Tibial nerve (tissue), 4 donors: ENCODE results near the gene ARFGAP1. TPM values are rescaled to one million over a fixed set of nuclear protein-coding genes. Genes with fewer than 3 reads are reported as not detected.

Experiments used
- DNase-seq, 2 donors: peaks; one replicate each; pipeline ENCODE4 v3.0.0-alpha.2; 2019; ENCODE audit warnings: low spot score in 2 of 2
- H3K27ac ChIP-seq, 4 donors: fragments of 200-600 bp; sonication (generic) in 3 of 4; one replicate each; pipeline ENCODE4 v1.5.1; 2017 to 2019; ENCODE audit warnings: mild to moderate bottlenecking in 1 of 4
- H3K27me3 ChIP-seq, 2 donors: fragments of 200-600 bp; sonication (generic) in 1 of 2; one replicate each; pipeline versions ENCODE4 v1.5.1 to v1.6.0; 2017 to 2019
- H3K36me3 ChIP-seq, 3 donors: fragments of 200-600 bp; sonication (generic); one replicate each; pipeline ENCODE4 v1.5.1; 2018 to 2019
- H3K4me1 ChIP-seq, 4 donors: fragments of 200-600 bp; sonication (generic) in 3 of 4; one replicate each; pipeline ENCODE4 v1.5.1; 2017 to 2019
- H3K4me3 ChIP-seq, 4 donors: fragments of 200-600 bp; sonication (generic) in 3 of 4; one replicate each; pipeline ENCODE4 v1.5.1; 2017 to 2019; ENCODE audit warnings: mild to moderate bottlenecking in 1 of 4, moderate library complexity in 1 of 4
- H3K9me3 ChIP-seq, 4 donors: fragments of 200-600 bp; sonication (generic) in 3 of 4; one replicate each; pipeline ENCODE4 v1.5.1; 2017 to 2019
- EP300 ChIP-seq, 2 donors: sonication (generic); formaldehyde crosslinking; IDR thresholded peaks; one replicate each; pipeline ENCODE4 v1.6.1; 2017; ENCODE audit warnings: antibody characterized with exemption in 2 of 2, mild to moderate bottlenecking in 1 of 2
- POLR2A ChIP-seq, 2 donors: fragments of 450-650 bp; IDR thresholded peaks; one replicate each; pipeline ENCODE4 v1.6.1; 2017; ENCODE audit warnings: antibody characterized with exemption in 2 of 2, mild to moderate bottlenecking in 2 of 2, moderate library complexity in 2 of 2
- WGBS, 2 donors: methylation state at CpG; one replicate each; pipeline ENCODE4 v1.1.5; 2018; 5-methylcytosine and 5-hydroxymethylcytosine counted together
- total RNA-seq, 4 donors: library from RNA; depleted of rRNA; stranded (reverse); fragments of >200 nt; gene quantifications; one replicate each; pipeline ENCODE4 v1.1.0, GENCODE V29; 2016
- TF ChIP-seq, protein P1 (sequence below), 5 experiments: fragments of 200-600 bp in 3 of 5; fragments of 450-650 bp in 2 of 5; sonication (generic) in 3 of 5; IDR thresholded peaks; one replicate each; pipeline ENCODE4 v1.5.1; 2016 to 2019; ENCODE audit warnings: antibody characterized with exemption in 5 of 5, mild to moderate bottlenecking in 3 of 5, moderate library complexity in 2 of 5

Gene ARFGAP1
- total RNA-seq, 4 donors from 2014 or later: 55.3 to 124 (median 68.6) TPM

DNA sequence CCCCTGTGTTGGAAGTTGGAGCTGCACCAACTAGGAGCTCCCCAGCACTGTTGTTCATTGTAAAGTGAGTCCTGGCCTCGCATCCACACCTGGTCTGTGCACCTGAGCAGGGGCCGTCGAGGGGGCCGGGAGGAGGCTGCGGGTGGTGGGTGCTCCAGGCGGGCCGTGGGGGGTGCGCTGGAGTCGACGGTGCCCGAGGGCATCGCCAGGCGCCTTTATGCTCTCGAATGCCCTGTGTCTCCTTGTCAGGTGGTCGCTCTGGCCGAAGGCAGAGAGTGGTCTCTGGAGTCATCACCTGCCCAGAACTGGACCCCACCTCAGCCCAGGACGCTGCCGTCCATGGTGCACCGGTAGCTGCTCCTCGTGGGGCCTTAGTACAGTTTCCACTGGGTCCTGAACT is 4.3 kb downstream of the ARFGAP1 start:
- peaks cover 0 to 66% (median 11%) of the 10 kb centered on the region in 3 donors for H3K36me3 ChIP-seq
- H3K9me3 ChIP-seq: no peaks in the 10 kb centered on the region
- H3K4me3 ChIP-seq: no peak overlapping the region
- 87 to 89% methylated on average over 20 of the region's 20 CpGs for WGBS, 2 donors
- H3K27ac ChIP-seq: no peak overlapping the region
- no peak for DNase-seq
- peaks cover 0 to 30% (median 17%) of the 10 kb centered on the region in 4 donors for H3K4me1 ChIP-seq
- TF ChIP-seq POLR2A (IDR thresholded peaks at IDR 0.05) (no peak), EP300 (IDR thresholded peaks at IDR 0.05) (no peak)
- TF ChIP-seq, protein P1, sequence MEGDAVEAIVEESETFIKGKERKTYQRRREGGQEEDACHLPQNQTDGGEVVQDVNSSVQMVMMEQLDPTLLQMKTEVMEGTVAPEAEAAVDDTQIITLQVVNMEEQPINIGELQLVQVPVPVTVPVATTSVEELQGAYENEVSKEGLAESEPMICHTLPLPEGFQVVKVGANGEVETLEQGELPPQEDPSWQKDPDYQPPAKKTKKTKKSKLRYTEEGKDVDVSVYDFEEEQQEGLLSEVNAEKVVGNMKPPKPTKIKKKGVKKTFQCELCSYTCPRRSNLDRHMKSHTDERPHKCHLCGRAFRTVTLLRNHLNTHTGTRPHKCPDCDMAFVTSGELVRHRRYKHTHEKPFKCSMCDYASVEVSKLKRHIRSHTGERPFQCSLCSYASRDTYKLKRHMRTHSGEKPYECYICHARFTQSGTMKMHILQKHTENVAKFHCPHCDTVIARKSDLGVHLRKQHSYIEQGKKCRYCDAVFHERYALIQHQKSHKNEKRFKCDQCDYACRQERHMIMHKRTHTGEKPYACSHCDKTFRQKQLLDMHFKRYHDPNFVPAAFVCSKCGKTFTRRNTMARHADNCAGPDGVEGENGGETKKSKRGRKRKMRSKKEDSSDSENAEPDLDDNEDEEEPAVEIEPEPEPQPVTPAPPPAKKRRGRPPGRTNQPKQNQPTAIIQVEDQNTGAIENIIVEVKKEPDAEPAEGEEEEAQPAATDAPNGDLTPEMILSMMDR (IDR thresholded peaks at IDR 0.05): no peak
- no peaks in the 10 kb centered on the region for H3K27me3 ChIP-seq

DNA sequence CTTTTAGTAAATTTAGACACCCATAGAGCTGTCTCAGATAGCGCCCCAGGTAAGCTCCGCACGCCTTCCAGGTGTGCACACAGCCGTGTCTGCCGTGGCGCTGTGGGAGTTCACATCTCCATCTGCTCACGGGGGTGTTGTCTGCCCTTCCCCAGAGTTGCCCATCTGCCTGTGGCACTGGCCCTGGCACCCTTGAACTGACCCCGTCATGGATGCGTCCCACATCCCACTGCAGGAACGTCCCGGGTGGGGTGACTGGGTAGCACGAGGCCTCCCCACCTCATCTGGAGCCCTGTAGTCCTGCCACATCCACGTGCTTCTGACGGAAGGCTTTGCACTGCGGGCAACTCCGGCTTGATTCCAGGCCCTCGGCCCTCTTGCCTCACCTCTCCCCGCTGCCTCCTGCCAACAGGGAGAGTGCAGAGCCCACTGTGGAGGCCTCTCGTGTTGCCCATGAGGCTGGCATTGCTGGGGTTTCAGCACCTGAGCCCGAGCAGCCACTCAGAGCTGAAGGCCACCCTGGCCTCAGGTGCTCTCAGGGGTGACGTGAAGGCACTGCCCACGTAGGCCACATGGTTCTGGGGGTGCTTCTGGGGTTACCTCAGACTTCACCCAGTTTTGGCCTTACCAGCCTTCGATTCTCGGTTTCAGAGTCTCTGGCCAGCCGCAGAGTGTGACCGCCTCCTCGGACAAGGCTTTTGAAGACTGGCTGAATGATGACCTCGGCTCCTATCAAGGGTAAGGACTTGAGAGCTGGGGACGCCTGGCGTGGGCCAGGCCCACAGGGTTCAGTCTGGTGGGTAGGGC is 5.1 kb downstream of the ARFGAP1 start:
- peaks cover 0 to 27% (median 15%) of the 10 kb centered on the region in 4 donors for H3K4me1 ChIP-seq
- H3K9me3 ChIP-seq: no peaks in the 10 kb centered on the region
- H3K27me3 ChIP-seq: no peaks in the 10 kb centered on the region
- WGBS, 2 donors: 90 to 96% methylated on average over 21 to 25 of the region's 30 CpGs
- H3K36me3 ChIP-seq: peaks cover 0 to 73% (median 11%) of the 10 kb centered on the region in 3 donors
- no peak overlapping the region for H3K27ac ChIP-seq
- TF ChIP-seq EP300 (IDR thresholded peaks at IDR 0.05) (no peak), POLR2A (IDR thresholded peaks at IDR 0.05) (no peak)
- TF ChIP-seq, protein P1 (IDR thresholded peaks at IDR 0.05): no peak
- DNase-seq: no peak
- H3K4me3 ChIP-seq: no peak overlapping the region

DNA sequence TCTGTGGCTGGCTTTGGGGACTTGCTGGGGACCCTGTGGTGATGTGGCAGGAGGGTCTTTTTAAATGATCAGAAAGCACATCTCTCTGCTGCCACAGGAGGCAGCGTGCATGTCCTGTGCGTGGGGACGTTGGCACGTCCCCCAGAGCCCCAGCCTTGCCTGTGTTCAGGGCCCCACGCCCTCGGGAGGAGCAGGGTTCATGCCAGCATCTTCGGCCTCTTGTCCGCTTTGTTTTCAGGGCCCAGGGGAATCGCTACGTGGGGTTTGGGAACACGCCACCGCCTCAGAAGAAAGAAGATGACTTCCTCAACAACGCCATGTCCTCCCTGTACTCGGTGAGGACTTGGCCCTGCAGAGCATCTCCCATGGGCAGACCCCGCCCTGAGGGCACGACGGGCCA is 6.0 kb downstream of the ARFGAP1 start:
- H3K27ac ChIP-seq: no peak overlapping the region
- peaks cover 0 to 23% (median 11%) of the 10 kb centered on the region in 4 donors for H3K4me1 ChIP-seq
- no peak overlapping the region for H3K4me3 ChIP-seq
- no peaks in the 10 kb centered on the region for H3K27me3 ChIP-seq
- no peak for TF ChIP-seq POLR2A (IDR thresholded peaks at IDR 0.05)
- TF ChIP-seq, protein P1 (IDR thresholded peaks at IDR 0.05): no peak
- no peak for TF ChIP-seq EP300 (IDR thresholded peaks at IDR 0.05)
- peaks cover 0 to 83% (median 16%) of the 10 kb centered on the region in 3 donors for H3K36me3 ChIP-seq
- no peak for DNase-seq
- 73 to 80% methylated on average over 17 of the region's 17 CpGs for WGBS, 2 donors
- no peaks in the 10 kb centered on the region for H3K9me3 ChIP-seq

DNA sequence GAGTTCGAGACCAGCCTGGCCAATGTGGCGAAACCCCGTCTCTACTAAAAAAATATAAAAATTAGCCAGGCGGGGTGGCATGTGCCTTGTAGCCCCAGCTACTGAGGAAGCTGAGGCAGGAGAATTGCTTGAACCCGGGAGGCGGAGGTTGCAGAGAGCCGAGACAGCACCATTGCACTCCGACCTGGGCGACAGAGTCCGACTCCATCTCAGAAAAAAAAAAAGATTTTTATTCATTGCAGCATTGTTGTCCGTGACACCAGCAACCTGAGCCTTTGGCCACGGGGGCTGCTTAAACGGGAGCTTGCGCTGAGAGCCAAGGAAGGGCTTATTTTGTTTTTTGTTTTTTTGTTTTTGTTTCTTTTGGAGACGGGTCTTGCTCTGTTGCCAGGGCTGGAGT is 7.3 kb downstream of the ARFGAP1 start:
- H3K36me3 ChIP-seq: peaks cover 0 to 96% (median 16%) of the 10 kb centered on the region in 3 donors
- WGBS, 2 donors: 87% methylated on average over 15 of the region's 15 CpGs

DNA sequence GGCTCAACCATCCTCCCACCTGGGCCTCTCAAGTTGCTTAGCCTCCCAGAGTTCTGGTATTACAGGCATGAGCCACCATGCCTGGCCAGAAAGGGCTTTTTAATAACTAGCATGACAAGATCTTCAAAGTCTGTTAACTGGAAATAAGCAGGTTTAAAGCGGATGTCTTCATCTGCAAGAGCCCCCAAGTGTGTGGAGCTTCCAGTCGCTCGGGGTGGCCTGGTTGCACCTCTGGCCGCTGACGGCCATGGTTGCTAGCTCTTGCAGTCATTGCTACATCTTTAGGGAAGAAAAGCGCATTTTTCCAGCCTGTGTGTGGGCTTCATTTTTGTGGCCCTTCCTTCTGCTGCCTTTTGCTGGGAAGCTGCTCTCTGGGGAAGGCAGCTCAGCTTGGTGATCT is 7.8 kb downstream of the ARFGAP1 start:
- no peaks in the 10 kb centered on the region for H3K9me3 ChIP-seq

More for the DNA sequence above, 7.3 kb downstream of the ARFGAP1 start:
- peaks cover 0 to 10% (median 0%) of the 10 kb centered on the region in 4 donors for H3K4me1 ChIP-seq
- no peak for DNase-seq
- no peak overlapping the region for H3K4me3 ChIP-seq
- no peak for TF ChIP-seq POLR2A (IDR thresholded peaks at IDR 0.05)
- TF ChIP-seq, protein P1 (IDR thresholded peaks at IDR 0.05): no peak
- no peak for TF ChIP-seq EP300 (IDR thresholded peaks at IDR 0.05)
- no peaks in the 10 kb centered on the region for H3K9me3 ChIP-seq
- H3K27me3 ChIP-seq: no peaks in the 10 kb centered on the region
- no peak overlapping the region for H3K27ac ChIP-seq

More for the DNA sequence above, 7.8 kb downstream of the ARFGAP1 start:
- TF ChIP-seq EP300 (IDR thresholded peaks at IDR 0.05) (no peak), POLR2A (IDR thresholded peaks at IDR 0.05) (no peak)
- TF ChIP-seq, protein P1 (IDR thresholded peaks at IDR 0.05): no peak
- DNase-seq: no peak
- H3K36me3 ChIP-seq: peaks cover 0 to 100% (median 16%) of the 10 kb centered on the region in 3 donors
- no peaks in the 10 kb centered on the region for H3K27me3 ChIP-seq
- WGBS, 2 donors: 92 to 97% methylated on average over 6 of the region's 6 CpGs
- H3K4me1 ChIP-seq: peaks cover 0 to 6% (median 0%) of the 10 kb centered on the region in 4 donors
- no peak overlapping the region for H3K27ac ChIP-seq
- H3K4me3 ChIP-seq: no peak overlapping the region
